NCI-H187 treated with DMSO at 0.1 percent for 48 hours (cell line): ENCODE data around the gene ATP2B1.

Experiments
- DNase-seq: peaks from one replicate; lab custom pipeline; 2025; lab: John Stamatoyannopoulos, UW

The ATP2B1 gene

DNA sequence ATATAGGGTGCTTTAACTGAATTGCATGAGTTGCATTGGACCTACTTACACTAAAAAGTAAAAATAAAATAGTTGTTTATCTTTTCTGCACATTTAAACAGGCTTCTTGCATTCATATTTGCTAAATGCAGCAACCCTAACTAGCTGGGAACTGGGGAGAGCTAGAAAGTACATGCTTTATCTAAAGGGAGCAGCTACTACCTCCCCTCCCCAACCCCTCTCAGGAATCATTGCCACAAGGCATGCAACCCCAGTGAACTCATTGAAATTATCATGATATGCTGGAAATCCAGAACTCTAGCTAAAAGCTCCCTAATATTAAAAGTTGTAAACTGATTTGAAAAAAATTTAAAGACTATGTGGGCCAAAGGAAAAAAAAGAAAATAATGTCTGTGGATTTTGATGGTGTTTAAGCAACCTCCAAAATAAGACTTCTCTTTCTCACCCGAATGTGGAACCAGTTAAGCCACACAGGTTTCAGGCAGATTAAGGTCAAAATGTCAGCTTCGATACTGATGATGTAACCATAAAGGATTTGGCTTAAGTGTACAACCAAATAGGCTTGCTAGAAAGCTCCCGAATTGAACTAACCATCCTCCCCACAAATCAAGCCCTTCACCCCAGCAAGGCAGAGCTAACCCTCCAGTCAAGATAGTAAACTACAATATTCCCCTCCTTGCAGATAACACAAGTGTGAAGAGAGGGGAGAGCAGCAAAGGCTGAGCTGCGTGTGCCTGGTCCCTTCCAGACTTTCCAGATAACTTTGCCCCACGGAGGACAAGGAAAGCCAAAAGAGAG lies 169.0 kb downstream of the ATP2B1 start:
- DNase-seq, result no peak

DNA sequence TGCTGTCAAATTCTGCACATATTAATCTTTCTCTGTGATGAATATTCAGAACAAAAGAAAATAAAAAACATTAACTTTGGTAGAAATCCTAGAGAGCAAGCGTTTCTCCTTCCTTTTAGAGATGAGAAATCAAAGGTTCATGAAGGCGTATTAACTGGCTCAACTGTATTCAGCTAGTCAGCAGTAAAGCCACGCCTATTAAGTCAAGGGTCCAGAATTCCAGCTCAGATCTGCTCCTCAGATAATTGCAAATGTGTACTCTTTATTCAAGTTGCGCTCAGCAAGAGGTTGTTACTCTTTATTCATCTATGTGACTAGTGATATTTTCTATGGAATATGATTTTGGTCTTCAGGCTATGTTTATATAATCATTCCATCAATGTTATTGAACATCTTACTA lies 169.7 kb downstream of the ATP2B1 start:
- DNase-seq, result no peak
